Osteoblast (primary cell): ENCODE data around the gene ARL8B. TPM values are rescaled to one million over a fixed set of nuclear protein-coding genes. Genes with fewer than 3 reads are reported as not detected.
"Not testable (repeated sequence)": the region's sequence is repeated elsewhere in the genome, so short reads cannot be mapped to it uniquely, and the experiment has no call there.

ENCODE experiments used
- DNase-seq: peaks from one replicate; pipeline ENCODE4 v3.0.0; 2011; ENCODE audit warnings: low spot score, mixed read lengths; ENCODE audit not compliant: insufficient read length; ENCODE audit errors: missing footprints
- H2AFZ ChIP-seq: 2 replicates; pipeline ENCODE4 v1.6.0; 2011; ENCODE audit warnings: mild to moderate bottlenecking, low read length
- H3K27ac ChIP-seq: 2 replicates; pipeline ENCODE4 v1.5.1; 2011; ENCODE audit warnings: mild to moderate bottlenecking, low read depth, low read length, moderate library complexity
- H3K27me3 ChIP-seq: 2 replicates; pipeline ENCODE4 v1.6.0; 2012; ENCODE audit warnings: mild to moderate bottlenecking, control low read depth, inconsistent platforms, low read length, moderate library complexity; ENCODE audit not compliant: insufficient read depth
- H3K36me3 ChIP-seq: 2 replicates; pipeline ENCODE4 v1.5.1; 2011; ENCODE audit warnings: mild to moderate bottlenecking, low read length, control low read depth, moderate library complexity; ENCODE audit not compliant: insufficient read depth
- H3K4me1 ChIP-seq: 2 replicates; pipeline ENCODE4 v1.5.1; 2011; ENCODE audit warnings: mild to moderate bottlenecking, low read length, control low read depth, moderate library complexity; ENCODE audit not compliant: insufficient read depth
- H3K4me2 ChIP-seq: 2 replicates; pipeline ENCODE4 v1.6.0; 2011; ENCODE audit warnings: mild to moderate bottlenecking, low read length; ENCODE audit not compliant: insufficient read depth
- H3K4me3 ChIP-seq: fragments of 200-600 bp; sonication (generic); 3 replicates; pipeline ENCODE4 v1.5.1; 2012; ENCODE audit warnings: mild to moderate bottlenecking, low read length, inconsistent platforms; ENCODE audit not compliant: insufficient read depth
- H3K79me2 ChIP-seq: 2 replicates; pipeline ENCODE4 v1.6.0; 2012; ENCODE audit warnings: mild to moderate bottlenecking, low read length, control low read depth, inconsistent platforms; ENCODE audit not compliant: insufficient read depth
- H3K9me3 ChIP-seq: 2 replicates; pipeline ENCODE4 v1.5.1; 2011; ENCODE audit warnings: low read depth, low read length, control low read depth
- H4K20me1 ChIP-seq: 2 replicates; pipeline ENCODE4 v1.6.0; 2012; ENCODE audit warnings: mild to moderate bottlenecking, low read length, control low read depth; ENCODE audit not compliant: insufficient read depth
- CTCF ChIP-seq: IDR thresholded peaks from 2 replicates; pipeline ENCODE4 v1.5.1; 2011; ENCODE audit warnings: mild to moderate bottlenecking, low read depth, low read length, moderate library complexity; ENCODE audit errors: extremely low read depth
- total RNA-seq: library from RNA; depleted of rRNA; stranded (reverse); fragments of >200 nt; gene quantifications from 2 replicates; pipeline ENCODE4 v1.2.3, GENCODE V29; 2012

The ARL8B gene
- total RNA-seq, 1 donor = 90.8 TPM

- Histone ChIP-seq H3K79me2 (peaks cover 100% of the 10 kb centered on the region), H3K4me1 (peaks cover 5% of the 10 kb centered on the region), H3K27ac (no peak overlapping the region), H3K9me3 (no peaks in the 10 kb centered on the region), H3K27me3 (no peaks in the 10 kb centered on the region), H3K36me3 (peaks cover 4% of the 10 kb centered on the region), H4K20me1 (peaks cover 61% of the 10 kb centered on the region), H2AFZ (no peak overlapping the region), H3K4me2 (no peak overlapping the region), H3K4me3 (no peak overlapping the region)
- no peak for TF ChIP-seq CTCF
- no peak for DNase-seq
Measured at GRCh38 chr3:5144316-5144994, 22.4 kb downstream of the ARL8B start.

GRCh38 chr3:5145120-5145519 is 23.0 kb downstream of the ARL8B start:
- Histone ChIP-seq H3K9me3 (no peaks in the 10 kb centered on the region), H3K4me3 (no peak overlapping the region), H2AFZ (no peak overlapping the region), H3K27ac (no peak overlapping the region), H3K79me2 (peaks cover 100% of the 10 kb centered on the region), H3K36me3 (peaks cover 4% of the 10 kb centered on the region), H3K4me1 (no peaks in the 10 kb centered on the region), H4K20me1 (peaks cover 61% of the 10 kb centered on the region), H3K27me3 (no peaks in the 10 kb centered on the region), H3K4me2 (no peak overlapping the region)
- DNase-seq = no peak
- no peak for TF ChIP-seq CTCF

GRCh38 chr3:5147152-5147551 is 25.1 kb downstream of the ARL8B start:
- not testable (repeated sequence) for H3K4me2 ChIP-seq, H3K27ac ChIP-seq, H3K27me3 ChIP-seq, DNase-seq, H3K9me3 ChIP-seq, H3K4me3 ChIP-seq, H3K36me3 ChIP-seq, H2AFZ ChIP-seq, H3K4me1 ChIP-seq
- Histone ChIP-seq H4K20me1 (peaks cover 48% of the 10 kb centered on the region), H3K79me2 (peaks cover 97% of the 10 kb centered on the region)

GRCh38 chr3:5149306-5149880 is 27.3 kb downstream of the ARL8B start:
- Histone ChIP-seq H3K27me3 (no peaks in the 10 kb centered on the region), H3K4me1 (no peaks in the 10 kb centered on the region), H4K20me1 (peaks cover 47% of the 10 kb centered on the region), H3K4me2 (no peak overlapping the region), H2AFZ (no peak overlapping the region), H3K36me3 (no peaks in the 10 kb centered on the region), H3K9me3 (no peaks in the 10 kb centered on the region), H3K4me3 (no peak overlapping the region), H3K27ac (no peak overlapping the region), H3K79me2 (peaks cover 97% of the 10 kb centered on the region)
- DNase-seq = no peak
- no peak for TF ChIP-seq CTCF
